Body of pancreas (tissue), 4 donors: ENCODE data around the gene SERINC3.

Source experiments
- CTCF ChIP-seq, 7 experiments: fragments of 450-650 bp in 4 of 7; fragments of 200-600 bp in 3 of 7; sonication (generic) in 3 of 7; IDR thresholded peaks; one replicate each; pipeline ENCODE4 v1.5.1; 2016 to 2019; ENCODE audit warnings: antibody characterized with exemption in 7 of 7
- POLR2A ChIP-seq, 3 donors: fragments of 450-650 bp; IDR thresholded peaks; one replicate each; pipeline ENCODE4 v1.6.1; 2016; ENCODE audit warnings: antibody characterized with exemption in 3 of 3, mild to moderate bottlenecking in 2 of 3

- no peak for TF ChIP-seq CTCF (IDR thresholded peaks at IDR 0.05)
- no peak for TF ChIP-seq POLR2A (IDR thresholded peaks at IDR 0.05)
These were observed 49.6 kb upstream of the SERINC3 start for GRCh38 chr20:44571362-44571988.
